ENCODE results near the gene SPNS2.

The SPNS2 gene

DNA sequence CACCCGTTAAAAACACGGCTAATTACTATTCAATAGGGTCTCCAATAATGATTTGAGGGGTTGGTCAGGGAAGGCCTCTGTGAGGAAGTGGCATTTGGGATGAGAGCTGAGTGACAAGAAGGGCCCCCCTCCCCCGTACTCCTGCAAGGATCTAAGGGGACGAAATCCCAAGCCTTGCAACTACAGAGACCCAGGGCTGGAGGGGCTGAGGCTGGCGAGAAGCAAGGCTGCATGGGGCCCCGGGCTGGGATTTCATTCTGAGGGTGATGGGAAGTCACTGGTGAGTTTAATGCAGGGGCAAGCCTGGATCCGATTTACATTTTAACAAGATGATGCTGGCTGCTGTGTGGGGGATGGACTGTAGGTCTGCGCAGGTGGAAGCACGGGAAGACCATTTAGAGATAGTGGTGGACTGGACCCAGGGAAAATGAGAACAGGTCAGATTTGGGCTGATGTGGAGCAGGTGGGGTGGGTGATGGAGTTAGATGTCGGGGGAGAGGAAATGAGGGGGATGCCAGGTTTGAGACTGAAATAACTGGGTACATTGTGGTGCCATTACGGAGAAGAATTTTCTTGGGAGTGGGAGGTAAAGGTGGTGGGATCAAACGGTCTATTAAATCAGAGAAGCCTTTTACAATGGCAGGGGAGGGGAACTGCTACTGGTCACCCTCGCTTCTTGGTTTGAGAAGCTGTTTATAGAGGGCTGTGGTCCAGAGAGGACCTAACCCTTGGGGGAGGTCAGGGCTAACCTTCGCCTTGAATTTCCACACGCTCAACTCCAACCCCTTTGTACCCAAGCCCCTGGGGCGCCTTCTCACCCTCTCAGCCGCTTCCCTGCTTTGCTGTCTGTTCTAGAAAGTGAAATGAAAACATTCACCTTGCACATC lies 57.4 kb downstream of the SPNS2 start:
- peak overlapping the region; percentile 96 for H3K4me3 Mint-ChIP-seq

DNA sequence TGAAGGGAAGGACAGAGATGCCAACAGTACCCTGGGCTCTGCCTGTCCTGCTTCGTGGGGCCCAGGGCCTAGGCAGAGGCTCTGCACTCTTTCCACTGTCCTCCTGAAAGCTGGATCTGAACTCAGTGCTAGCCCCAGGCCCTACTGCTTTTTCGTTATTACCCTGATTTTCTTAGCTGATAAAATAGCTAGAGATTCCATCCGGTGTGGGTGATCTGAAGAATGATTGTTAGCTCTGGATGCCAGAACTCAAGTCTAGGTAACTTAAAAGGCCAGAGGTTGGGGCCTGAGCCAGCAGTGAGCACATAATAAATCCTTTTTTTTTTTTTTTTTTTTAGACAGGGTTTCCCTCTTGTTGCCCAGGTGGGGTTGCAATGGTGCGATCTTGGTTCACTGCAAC lies 58.3 kb downstream of the SPNS2 start:
- Mint-ChIP-seq H3K27me3 (no peaks in the 10 kb centered on the region), H3K27ac (no peak overlapping the region), H3K4me3 (no peak overlapping the region), H3K9me3 (no peaks in the 10 kb centered on the region), H3K36me3 (peaks cover 9% of the 10 kb centered on the region), H3K4me1 (peaks cover 25% of the 10 kb centered on the region)

More for the DNA sequence above, 57.4 kb downstream of the SPNS2 start:
- Mint-ChIP-seq H3K36me3 (peaks cover 9% of the 10 kb centered on the region), H3K27ac (peak overlapping the region; percentile 94), H3K9me3 (no peaks in the 10 kb centered on the region), H3K4me1 (peaks cover 22% of the 10 kb centered on the region), H3K27me3 (no peaks in the 10 kb centered on the region)

DNA sequence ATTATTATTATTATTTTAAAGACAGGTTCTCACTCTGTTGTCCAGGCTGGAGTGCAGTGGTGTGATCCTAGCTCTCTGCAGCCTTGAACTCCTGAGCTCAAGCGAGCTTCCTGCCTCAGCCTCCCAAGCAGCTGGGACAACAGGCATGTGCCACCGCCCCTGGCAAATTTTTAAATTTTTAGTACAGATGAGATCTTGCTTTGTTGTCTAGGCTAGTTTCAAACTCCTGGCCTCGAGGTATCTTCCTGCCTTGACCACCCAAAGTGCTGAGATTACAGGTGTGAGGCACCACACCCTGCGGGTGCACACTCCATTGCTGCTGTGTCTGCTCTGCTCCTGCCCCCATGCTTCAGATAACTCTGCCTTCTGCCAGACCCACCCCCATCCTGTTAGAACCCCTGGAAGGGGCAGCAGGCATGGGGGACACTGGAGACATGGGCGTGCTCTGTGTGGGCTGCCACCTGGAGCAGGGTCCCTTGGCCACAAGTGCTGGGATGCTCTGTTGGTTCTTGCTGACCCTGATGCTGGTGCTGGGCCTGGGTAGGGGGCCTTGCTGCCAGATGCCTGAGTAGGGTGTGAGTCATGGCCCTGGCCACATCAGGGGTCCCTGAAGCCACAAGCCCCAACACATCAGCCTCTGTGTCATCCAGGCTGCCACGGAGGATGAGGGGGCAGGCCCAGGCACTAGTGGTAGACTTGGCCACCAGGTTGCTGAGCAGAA lies 59.1 kb downstream of the SPNS2 start:
- Mint-ChIP-seq H3K27ac (no peak overlapping the region), H3K9me3 (no peaks in the 10 kb centered on the region), H3K27me3 (no peaks in the 10 kb centered on the region), H3K4me1 (peaks cover 33% of the 10 kb centered on the region), H3K36me3 (peaks cover 9% of the 10 kb centered on the region), H3K4me3 (no peak overlapping the region)

- no peak overlapping the region for H3K27ac Mint-ChIP-seq
- no peak overlapping the region for H3K4me3 Mint-ChIP-seq
- H3K9me3 Mint-ChIP-seq = no peaks in the 10 kb centered on the region
- peaks cover 9% of the 10 kb centered on the region for H3K36me3 Mint-ChIP-seq
- H3K27me3 Mint-ChIP-seq = no peaks in the 10 kb centered on the region
- H3K4me1 Mint-ChIP-seq = peaks cover 40% of the 10 kb centered on the region
Observed at GRCh38 chr17:4558347-4558971, 59.8 kb downstream of the SPNS2 start.

- H3K9me3 Mint-ChIP-seq = no peaks in the 10 kb centered on the region
- H3K27me3 Mint-ChIP-seq = no peaks in the 10 kb centered on the region
- peaks cover 37% of the 10 kb centered on the region for H3K4me1 Mint-ChIP-seq
- peaks cover 5% of the 10 kb centered on the region for H3K36me3 Mint-ChIP-seq
- H3K27ac Mint-ChIP-seq = no peak overlapping the region
- no peak overlapping the region for H3K4me3 Mint-ChIP-seq
Observed at GRCh38 chr17:4559139-4559791, 60.6 kb downstream of the SPNS2 start.

DNA sequence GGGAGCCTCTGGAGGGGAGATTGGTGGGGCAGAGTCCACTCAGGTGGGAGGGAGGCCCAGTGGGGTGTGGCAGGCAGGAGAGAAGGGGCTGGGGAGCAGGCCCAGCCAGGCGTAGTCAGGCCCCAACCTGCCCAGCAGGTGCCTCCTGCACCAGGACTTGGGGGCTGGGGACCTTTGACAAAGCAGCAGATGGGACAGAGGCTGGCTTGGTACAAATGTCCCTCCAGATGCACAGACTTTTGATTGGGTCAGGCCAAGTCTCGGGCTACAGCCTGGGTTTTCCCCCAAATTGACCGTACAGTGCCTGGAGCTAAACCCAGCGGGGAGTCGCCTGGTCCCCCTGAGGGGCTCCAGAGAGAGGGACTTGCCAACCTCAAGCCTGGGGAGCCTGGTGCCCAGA lies 61.3 kb downstream of the SPNS2 start:
- no peak overlapping the region for H3K27ac Mint-ChIP-seq
- H3K27me3 Mint-ChIP-seq = no peaks in the 10 kb centered on the region
- no peak overlapping the region for H3K4me3 Mint-ChIP-seq
- peaks cover 33% of the 10 kb centered on the region for H3K4me1 Mint-ChIP-seq
- H3K9me3 Mint-ChIP-seq = no peaks in the 10 kb centered on the region
- H3K36me3 Mint-ChIP-seq = no peaks in the 10 kb centered on the region

GRCh38 chr17:4560421-4560820 lies 61.7 kb downstream of the SPNS2 start, which contains the start of gene GGT6:
Gene GGT6, minus strand, starts transcription at chr17:4560577. Its CDS starts 56 bp downstream, at chr17:4560521.
- H3K9me3 Mint-ChIP-seq = no peaks in the 10 kb centered on the region
- no peaks in the 10 kb centered on the region for H3K27me3 Mint-ChIP-seq
- peaks cover 34% of the 10 kb centered on the region for H3K4me1 Mint-ChIP-seq
- no peak within 1 kb of the TSS for H3K4me3 Mint-ChIP-seq
- no peak within 1 kb of the TSS for H3K27ac Mint-ChIP-seq
- H3K36me3 Mint-ChIP-seq = no peaks in the 10 kb centered on the region

DNA sequence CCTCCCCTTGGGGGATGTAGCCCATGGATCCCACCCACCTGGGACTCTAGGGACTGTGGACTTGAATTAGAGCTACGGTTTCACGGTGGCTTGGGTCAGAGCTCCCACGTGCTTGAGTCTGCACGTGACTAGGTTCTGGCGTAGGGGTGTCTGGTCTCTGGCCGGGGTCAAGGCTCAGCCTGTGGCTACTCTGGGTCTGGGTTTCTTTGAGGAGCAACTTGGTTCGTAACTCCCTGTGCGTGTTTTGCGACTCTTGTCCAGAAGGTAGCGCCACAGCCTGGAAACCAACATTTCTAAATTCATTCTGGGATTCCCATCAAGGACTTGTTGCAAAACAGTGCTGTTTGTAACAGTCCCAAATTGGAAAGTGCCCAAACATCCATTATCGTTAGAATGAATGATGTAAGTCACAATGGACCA lies 62.2 kb downstream of the SPNS2 start:
- no peak overlapping the region for H3K4me3 Mint-ChIP-seq
- H3K4me1 Mint-ChIP-seq = peaks cover 34% of the 10 kb centered on the region
- H3K36me3 Mint-ChIP-seq = no peaks in the 10 kb centered on the region
- no peaks in the 10 kb centered on the region for H3K27me3 Mint-ChIP-seq
- no peak overlapping the region for H3K27ac Mint-ChIP-seq
- H3K9me3 Mint-ChIP-seq = no peaks in the 10 kb centered on the region

DNA sequence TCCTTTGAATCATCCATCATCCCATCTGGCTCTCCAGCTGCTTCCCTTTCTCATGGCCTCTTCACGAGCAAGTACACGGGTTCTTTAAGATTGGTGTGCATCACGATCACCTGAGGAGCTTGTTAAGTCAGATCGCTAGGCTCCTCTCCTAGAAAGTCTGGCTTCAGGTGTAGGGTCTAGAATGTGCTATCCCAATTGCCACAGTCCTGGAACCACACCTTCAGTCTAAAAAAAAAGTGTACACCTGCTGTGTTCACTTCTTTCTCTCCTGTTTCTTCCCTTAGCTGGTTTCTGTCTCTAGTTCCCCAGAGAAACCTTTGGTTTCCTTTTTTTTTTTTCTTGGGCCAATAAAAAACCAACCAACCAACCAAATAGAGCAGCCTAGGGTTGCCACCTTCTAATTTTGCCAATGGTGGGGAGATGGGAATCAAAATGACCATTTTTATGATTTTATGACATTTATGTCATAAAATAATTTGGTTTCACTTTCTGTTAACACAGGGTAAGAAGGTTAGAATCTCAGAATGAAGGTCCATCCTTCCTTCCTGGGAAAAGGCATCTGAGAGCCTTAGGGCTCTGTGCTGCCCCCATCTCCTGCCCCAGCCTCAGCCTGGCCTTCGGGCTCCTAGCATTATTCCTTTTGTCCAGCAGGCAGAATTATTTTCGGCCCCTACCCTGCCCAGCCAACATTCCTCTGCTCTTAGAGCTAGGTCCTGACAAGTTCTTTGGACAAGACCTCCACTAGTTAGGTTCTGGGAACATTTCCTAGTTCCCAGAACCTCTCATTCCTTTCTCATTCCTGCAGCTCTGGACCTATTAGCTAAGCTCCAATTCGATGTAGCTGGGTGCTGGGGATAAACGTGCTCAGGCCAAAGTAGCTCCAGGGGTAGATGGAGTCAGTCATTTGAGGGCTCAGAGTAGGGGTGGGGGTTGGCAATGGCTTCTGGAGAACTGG lies 63.6 kb downstream of the SPNS2 start:
- Mint-ChIP-seq H3K27ac (peak overlapping the region; percentile 51), H3K9me3 (no peaks in the 10 kb centered on the region), H3K4me1 (peaks cover 31% of the 10 kb centered on the region), H3K27me3 (no peaks in the 10 kb centered on the region), H3K4me3 (peak overlapping the region; percentile 33), H3K36me3 (no peaks in the 10 kb centered on the region)

DNA sequence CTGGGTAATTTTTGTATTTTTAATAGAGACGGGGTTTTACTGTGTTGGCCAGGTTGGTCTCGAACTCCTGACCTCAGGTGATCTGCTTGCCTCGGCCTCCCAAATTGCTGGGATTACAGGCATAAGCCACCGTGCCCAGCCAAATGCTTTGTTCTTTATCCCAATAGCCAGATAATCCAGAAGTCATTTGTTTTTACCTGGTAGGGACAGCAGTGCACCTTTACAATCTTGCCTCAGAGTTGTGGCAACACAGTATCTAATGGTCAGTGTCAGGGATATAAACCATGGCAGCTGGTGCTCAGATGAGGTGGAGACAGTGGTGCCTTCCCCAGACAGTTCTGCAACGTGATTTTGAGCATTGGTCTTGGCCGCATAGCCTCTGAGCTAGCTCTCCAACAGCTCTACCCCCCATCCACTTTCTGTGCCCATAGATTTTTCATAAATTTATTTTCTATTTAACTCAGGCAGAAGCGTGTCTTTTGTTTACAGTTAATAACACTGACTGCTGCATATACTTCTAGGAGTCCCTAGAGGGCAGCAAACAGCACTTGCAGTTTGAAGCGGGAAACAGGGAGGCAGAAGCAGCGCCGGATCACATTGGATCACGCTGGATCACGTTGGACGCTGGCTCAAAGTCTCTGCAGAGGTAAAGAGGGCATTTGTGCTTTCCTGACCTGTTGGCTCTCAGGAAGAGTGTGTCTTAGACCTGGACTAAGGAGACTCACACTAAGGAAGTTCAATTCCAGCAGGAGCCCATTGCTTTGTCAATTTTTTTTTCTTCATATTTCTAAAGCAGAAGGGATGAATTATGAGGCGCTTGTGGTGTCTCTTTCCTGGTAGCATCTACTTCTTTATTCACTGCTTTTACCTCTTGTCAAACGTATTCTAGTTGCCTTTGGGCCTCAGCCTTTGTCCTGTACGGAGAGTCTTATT lies 66.8 kb downstream of the SPNS2 start:
- Mint-ChIP-seq H3K4me3 (no peak overlapping the region), H3K9me3 (no peaks in the 10 kb centered on the region), H3K36me3 (no peaks in the 10 kb centered on the region), H3K27ac (no peak overlapping the region), H3K4me1 (peaks cover 31% of the 10 kb centered on the region), H3K27me3 (no peaks in the 10 kb centered on the region)

DNA sequence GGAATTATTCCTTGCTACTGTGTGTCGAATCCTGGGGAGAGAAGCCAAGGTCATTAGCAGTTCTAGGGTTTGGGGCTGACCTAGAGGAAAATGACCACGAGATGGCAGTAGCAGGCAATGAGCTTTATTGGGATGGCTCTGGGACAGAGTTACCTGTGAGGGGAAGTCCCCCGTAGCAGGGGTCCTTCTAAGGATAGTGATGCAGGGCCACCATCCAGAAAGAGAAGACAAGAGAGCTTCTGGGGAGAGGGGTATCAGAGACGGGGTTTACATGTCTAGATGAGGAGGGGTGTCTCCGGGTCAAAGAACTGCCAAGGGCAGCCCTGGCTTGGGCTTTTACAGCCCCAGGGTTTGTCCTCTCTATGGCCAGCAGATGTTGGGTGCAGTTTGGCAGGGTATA lies 68.1 kb downstream of the SPNS2 start:
- H3K4me3 Mint-ChIP-seq = no peak overlapping the region
- no peak overlapping the region for H3K27ac Mint-ChIP-seq
- no peaks in the 10 kb centered on the region for H3K9me3 Mint-ChIP-seq
- H3K27me3 Mint-ChIP-seq = no peaks in the 10 kb centered on the region
- H3K4me1 Mint-ChIP-seq = peaks cover 29% of the 10 kb centered on the region
- no peaks in the 10 kb centered on the region for H3K36me3 Mint-ChIP-seq

- no peak overlapping the region for H3K27ac Mint-ChIP-seq
- no peaks in the 10 kb centered on the region for H3K27me3 Mint-ChIP-seq
- H3K4me1 Mint-ChIP-seq = peaks cover 22% of the 10 kb centered on the region
- no peak overlapping the region for H3K4me3 Mint-ChIP-seq
- no peaks in the 10 kb centered on the region for H3K36me3 Mint-ChIP-seq
- no peaks in the 10 kb centered on the region for H3K9me3 Mint-ChIP-seq
Observed at GRCh38 chr17:4569591-4569990, 70.9 kb downstream of the SPNS2 start.

GRCh38 chr17:4572131-4572530 lies 73.5 kb downstream of the SPNS2 start:
- Mint-ChIP-seq H3K9me3 (no peaks in the 10 kb centered on the region), H3K4me1 (peaks cover 14% of the 10 kb centered on the region), H3K4me3 (no peak overlapping the region), H3K27me3 (no peaks in the 10 kb centered on the region), H3K36me3 (no peaks in the 10 kb centered on the region), H3K27ac (no peak overlapping the region)

DNA sequence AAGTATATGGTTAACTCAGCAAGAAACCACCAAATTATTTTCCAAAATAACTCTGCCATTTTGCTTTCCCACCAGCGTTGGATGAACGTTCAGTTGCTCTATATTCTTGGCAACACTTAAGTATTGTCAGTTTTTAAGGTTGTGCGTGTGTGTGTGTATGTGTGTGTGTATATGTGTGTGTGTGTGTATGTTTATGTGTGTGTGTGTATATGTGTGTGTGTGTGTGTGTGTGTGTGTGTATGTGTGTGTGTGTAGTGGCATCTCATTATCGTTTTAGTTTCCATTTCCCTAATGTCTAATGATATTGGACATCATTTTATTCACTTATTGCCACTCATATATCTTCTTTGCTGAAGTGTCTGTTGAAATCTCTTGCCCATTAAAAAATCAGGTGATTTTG lies 74.4 kb downstream of the SPNS2 start:
- H3K27me3 Mint-ChIP-seq = no peaks in the 10 kb centered on the region
- no peaks in the 10 kb centered on the region for H3K36me3 Mint-ChIP-seq
- H3K4me1 Mint-ChIP-seq = peaks cover 14% of the 10 kb centered on the region
- H3K4me3 Mint-ChIP-seq = no peak overlapping the region
- no peaks in the 10 kb centered on the region for H3K9me3 Mint-ChIP-seq
- peak overlapping the region; percentile 80 for H3K27ac Mint-ChIP-seq
